Mesothelial cell of epicardium (in vitro differentiated cells): ENCODE results near the gene SETBP1. TPM values are rescaled to one million over a fixed set of nuclear protein-coding genes. Genes with fewer than 3 reads are reported as not detected.

Source experiments
- DNase-seq, 2 experiments: peaks; one replicate each; pipeline ENCODE4 v3.0.0; 2021; ENCODE audit warnings: low spot score in 2 of 2; ENCODE audit not compliant: unreplicated experiment in 2 of 2
- H3K27ac Mint-ChIP-seq: 2 replicates; pipeline ENCODE4 v1.8.0; 2021; ENCODE audit warnings: mixed read lengths
- H3K27me3 Mint-ChIP-seq: 2 replicates; pipeline ENCODE4 v1.8.0; 2021; ENCODE audit warnings: low read depth, mixed read lengths
- H3K36me3 Mint-ChIP-seq: 2 replicates; pipeline ENCODE4 v1.8.0; 2021; ENCODE audit warnings: mixed read lengths
- H3K4me1 Mint-ChIP-seq: 2 replicates; pipeline ENCODE4 v1.8.0; 2021; ENCODE audit warnings: mixed read lengths
- H3K4me3 Mint-ChIP-seq: 2 replicates; pipeline ENCODE4 v1.8.0; 2021; ENCODE audit warnings: mild to moderate bottlenecking, moderate library complexity, mixed read lengths
- H3K9me3 Mint-ChIP-seq: 2 replicates; pipeline ENCODE4 v1.8.0; 2021; ENCODE audit warnings: mixed read lengths
- CTCF ChIP-seq: fragments of 200-600 bp; sonication (generic); IDR thresholded peaks from one replicate; pipeline ENCODE4 v1.5.0; 2021; ENCODE audit warnings: antibody characterized with exemption; ENCODE audit not compliant: unreplicated experiment
- total RNA-seq: library from RNA; stranded (reverse); gene quantifications from 3 replicates; pipeline ENCODE4 v1.2.1, GENCODE V29; 2021

The SETBP1 gene
- total RNA-seq, 1 donor from 2014 or later: 47.7 TPM

- H3K36me3 Mint-ChIP-seq: peaks cover 12% of the 10 kb centered on the region
- no peak overlapping the region for H3K27ac Mint-ChIP-seq
- H3K4me1 Mint-ChIP-seq: peaks cover 11% of the 10 kb centered on the region
- peaks cover 5% of the 10 kb centered on the region for H3K9me3 Mint-ChIP-seq
- DNase-seq: no peak
- H3K4me3 Mint-ChIP-seq: no peak overlapping the region
- TF ChIP-seq CTCF: no peak
- H3K27me3 Mint-ChIP-seq: peaks cover 18% of the 10 kb centered on the region
These were observed 172.1 kb downstream of the SETBP1 start for GRCh38 chr18:44852818-44853217.

GRCh38 chr18:44853430-44853829 lies 172.7 kb downstream of the SETBP1 start:
- no peak for DNase-seq
- Mint-ChIP-seq H3K36me3 (peaks cover 12% of the 10 kb centered on the region), H3K4me1 (peaks cover 11% of the 10 kb centered on the region), H3K4me3 (no peak overlapping the region), H3K9me3 (peaks cover 5% of the 10 kb centered on the region), H3K27me3 (peaks cover 14% of the 10 kb centered on the region), H3K27ac (no peak overlapping the region)
- TF ChIP-seq CTCF: no peak

- no peak overlapping the region for H3K27ac Mint-ChIP-seq
- peaks cover 2% of the 10 kb centered on the region for H3K27me3 Mint-ChIP-seq
- DNase-seq: no peak
- peaks cover 5% of the 10 kb centered on the region for H3K9me3 Mint-ChIP-seq
- H3K4me1 Mint-ChIP-seq: peaks cover 14% of the 10 kb centered on the region
- TF ChIP-seq CTCF: no peak
- H3K36me3 Mint-ChIP-seq: peaks cover 8% of the 10 kb centered on the region
- no peak overlapping the region for H3K4me3 Mint-ChIP-seq
These were observed 175.0 kb downstream of the SETBP1 start for GRCh38 chr18:44855681-44856080.

DNA sequence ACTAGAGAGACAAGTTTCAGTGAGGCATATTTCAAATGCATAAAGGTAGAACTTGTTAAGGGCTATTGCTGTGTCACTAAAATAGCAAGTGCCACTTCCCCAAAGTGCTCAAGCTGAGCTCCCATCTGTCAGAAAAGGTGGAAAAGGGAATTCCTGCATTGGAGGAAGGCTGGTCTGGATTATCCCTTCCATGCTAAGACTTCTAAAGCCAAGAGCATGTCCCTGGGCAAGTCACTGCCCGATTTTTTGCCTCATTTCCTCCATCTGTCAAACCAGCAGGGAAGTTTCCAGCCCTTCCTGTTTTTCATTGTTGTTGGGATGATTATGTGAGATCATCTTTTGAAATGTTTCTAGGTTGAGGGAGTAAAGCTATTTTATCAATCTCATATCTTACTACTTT lies 175.5 kb downstream of the SETBP1 start:
- DNase-seq: no peak
- Mint-ChIP-seq H3K9me3 (peaks cover 5% of the 10 kb centered on the region), H3K36me3 (peaks cover 8% of the 10 kb centered on the region), H3K4me3 (no peak overlapping the region), H3K27ac (no peak overlapping the region), H3K4me1 (peaks cover 14% of the 10 kb centered on the region), H3K27me3 (peaks cover 2% of the 10 kb centered on the region)
- TF ChIP-seq CTCF: no peak

DNA sequence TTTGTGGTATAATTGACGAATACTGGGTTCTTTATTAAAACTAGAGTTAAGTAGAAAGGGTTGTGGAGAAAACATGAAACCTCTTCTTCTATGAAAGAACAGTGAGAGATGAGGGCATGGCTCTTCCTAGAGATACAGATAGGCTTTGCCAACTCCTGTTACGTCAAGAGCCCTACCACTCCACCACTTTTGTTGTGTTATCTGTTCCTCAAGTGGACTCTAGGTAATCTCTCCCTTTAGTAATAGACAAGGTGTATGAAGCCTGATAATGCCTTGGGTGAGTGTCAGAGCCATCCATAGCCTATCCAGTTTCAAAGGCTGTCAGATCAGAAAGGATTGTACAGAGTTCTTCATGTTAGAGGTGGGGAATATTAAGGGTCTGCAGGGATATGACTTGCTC lies 176.4 kb downstream of the SETBP1 start:
- TF ChIP-seq CTCF: no peak
- Mint-ChIP-seq H3K27me3 (no peaks in the 10 kb centered on the region), H3K4me1 (peaks cover 21% of the 10 kb centered on the region), H3K36me3 (peaks cover 7% of the 10 kb centered on the region), H3K27ac (no peak overlapping the region), H3K4me3 (no peak overlapping the region), H3K9me3 (peaks cover 5% of the 10 kb centered on the region)
- DNase-seq: no peak
